K562 (cell line): Measurements from ENCODE around the gene PACS2. TPM values are rescaled to one million over a fixed set of nuclear protein-coding genes. Genes with fewer than 3 reads are reported as not detected.

Experiments
- ATAC-seq: fragments of 200-7000 bp; cut with Tn5 transposase; 3 replicates; pipeline ENCODE4 v1.9.1; 2020; ENCODE audit warnings: moderate library complexity
- BruUV-seq: library from RNA; stranded (reverse); fragments of 400-500 nt; replicated peaks from 2 replicates; lab custom pipeline; 2021; lab: Mats Ljungman, UMichigan
- CTCF ChIA-PET: fragments of 300-600 bp; formaldehyde crosslinking; extraction: SDS; loops from one replicate; lab custom pipeline; 2021; ENCODE audit warnings: low intra/inter-chr PET ratio; lab: Yijun Ruan, JAX
- POLR2A ChIA-PET: fragments of 300-600, 350-650 bp; sonication (Branson Sonifier 250); formaldehyde crosslinking; extraction: SDS; loops from one replicate; lab custom pipeline; 2021; ENCODE audit warnings: antibody characterized with exemption, inconsistent platforms; lab: Yijun Ruan, JAX
- DNase-seq, 4 experiments: peaks; one replicate each; pipeline versions ENCODE4 v3.0.0 to v3.0.0-alpha.2; 2011 to 2018; ENCODE audit warnings: low spot score in 3 of 4, mixed read lengths in 3 of 4; ENCODE audit errors: extremely low read depth in 1 of 4
- FAIRE-seq: peaks from 2 replicates; lab custom pipeline; 2011; peaks lifted over from hg19 to GRCh38; lab: Jason Lieb, UNC
- H2AFZ ChIP-seq: 2 replicates; pipeline ENCODE4 v1.6.0; 2011; ENCODE audit warnings: low read depth, low read length, control low read depth, inconsistent platforms
- H3K27ac ChIP-seq: fragments of 200-600 bp; 3 replicates; pipeline ENCODE4 v1.8.0; 2011; ENCODE audit warnings: low read depth, mild to moderate bottlenecking, control low read depth, inconsistent platforms, low read length, moderate library complexity, mixed read lengths; ENCODE audit errors: extremely low read depth
- H3K27me3 ChIP-seq, 2 experiments: fragments of 300-600 bp in 1 of 2; 2 replicates in 1 of 2; 3 replicates in 1 of 2; pipeline versions ENCODE4 v1.6.0 to v1.8.0; 2011; ENCODE audit warnings: inconsistent platforms in 2 of 2, low read length in 2 of 2, mild to moderate bottlenecking in 1 of 2, mixed read lengths in 1 of 2, moderate library complexity in 1 of 2; ENCODE audit not compliant: control insufficient read depth in 2 of 2, insufficient read depth in 2 of 2
- H3K36me3 ChIP-seq: fragments of 300-600 bp; 3 replicates; pipeline ENCODE4 v1.8.0; 2011; ENCODE audit warnings: mild to moderate bottlenecking, low read length, inconsistent platforms; ENCODE audit not compliant: control insufficient read depth, insufficient read depth
- H3K4me1 ChIP-seq, 2 experiments: fragments of 200-600 bp in 1 of 2; replicated peaks in 1 of 2; 2 replicates in 1 of 2; 3 replicates in 1 of 2; pipeline versions ENCODE4 v1.5.1 to v1.8.0; 2011; ENCODE audit warnings: inconsistent platforms in 2 of 2, low read length in 2 of 2, mild to moderate bottlenecking in 1 of 2, mixed read lengths in 1 of 2, moderate library complexity in 1 of 2; ENCODE audit not compliant: control insufficient read depth in 2 of 2, insufficient read depth in 2 of 2
- H3K4me2 ChIP-seq: 2 replicates; pipeline ENCODE4 v1.6.1; 2011; ENCODE audit warnings: low read length, control low read depth, inconsistent platforms, mixed read lengths; ENCODE audit not compliant: insufficient read depth
- H3K4me3 ChIP-seq: fragments of 200-600 bp; sonication (generic), shearing (Covaris generic); 2 replicates; pipeline ENCODE4 v1.5.1; 2016; ENCODE audit warnings: control low read depth, inconsistent platforms
- H3K79me2 ChIP-seq: fragments of 200-600 bp; 3 replicates; pipeline ENCODE4 v1.8.0; 2011; ENCODE audit warnings: low read length, inconsistent platforms; ENCODE audit not compliant: control insufficient read depth, insufficient read depth
- H3K9ac ChIP-seq, 2 experiments: 2 replicates each; pipeline versions ENCODE4 v1.6.0 to v1.6.1; 2011; ENCODE audit warnings: low read depth in 2 of 2, low read length in 2 of 2, control low read depth in 1 of 2, inconsistent platforms in 1 of 2, mild to moderate bottlenecking in 1 of 2, mixed read lengths in 1 of 2; ENCODE audit not compliant: insufficient read depth in 1 of 2
- H3K9me1 ChIP-seq: one replicate; pipeline ENCODE4 v1.6.0; 2011; ENCODE audit warnings: inconsistent platforms, mild to moderate bottlenecking, low read length, moderate library complexity; ENCODE audit not compliant: control insufficient read depth, insufficient read depth
- H3K9me3 ChIP-seq: replicated peaks from 2 replicates; pipeline ENCODE4 v1.5.1; 2011; ENCODE audit warnings: low read depth, low read length, inconsistent platforms; ENCODE audit not compliant: control insufficient read depth, insufficient read depth
- H4K20me1 ChIP-seq: replicated peaks from 2 replicates; pipeline ENCODE4 v1.6.1; 2011; ENCODE audit warnings: low read length, inconsistent platforms, mixed read lengths; ENCODE audit not compliant: control insufficient read depth, insufficient read depth
- BCLAF1 ChIP-seq, 2 experiments: fragments of 450-650 bp in 1 of 2; IDR thresholded peaks; 2 replicates each; pipeline ENCODE4 v1.6.1; 2011 to 2017; ENCODE audit warnings: low read depth in 2 of 2, antibody characterized with exemption in 1 of 2, borderline replicate concordance in 1 of 2, low read length in 1 of 2, mild to moderate bottlenecking in 1 of 2, mixed read lengths in 1 of 2; ENCODE audit not compliant: control insufficient read depth in 1 of 2
- ZNF146 ChIP-seq: IDR thresholded peaks from one replicate; pipeline ENCODE4 v1.6.1; 2018; ENCODE audit warnings: missing compliant biosample characterization; ENCODE audit not compliant: unreplicated experiment
- WGBS: fragments of 100-300 bp; shearing (Covaris generic); methylation state at CpG from one replicate; pipeline ENCODE4 v1.1.6; 2016; ENCODE audit warnings: low coverage, mixed read lengths; ENCODE audit not compliant: insufficient coverage; ENCODE audit errors: missing lambda C conversion rate; 5-methylcytosine and 5-hydroxymethylcytosine counted together
- in situ Hi-C: fragments of 300-500 bp; cut with MboI; formaldehyde crosslinking; loops from 4 replicates; pipeline ENCODE4 v1.15.0; 2018; ENCODE audit warnings: inconsistent platforms, mixed read lengths
- intact Hi-C: fragments of 100-400 bp; cut with micrococcal nuclease; formaldehyde crosslinking; loops from 2 replicates; pipeline ENCODE4 v1.14.2; 2022
- polyA plus RNA-seq, 8 experiments: library from polyadenylated mRNA; depleted of rRNA in 4 of 8; stranded (reverse) in 5 of 8; unstranded in 3 of 8; fragments of >200 nt; fragmentation: Nextera tagmentation in 2 of 8; fragmentation: Illumina TruSeq in 1 of 8; extraction: Ambion mirVana in 2 of 8; extraction: Trizol in 1 of 8; gene quantifications; 2 replicates each; pipeline versions ENCODE4 v1.2.1 to v1.2.3, GENCODE V29; 2011 to 2014; ENCODE audit warnings: inconsistent platforms in 1 of 8, missing spikeins in 1 of 8
- total RNA-seq, 7 experiments: library from RNA; depleted of rRNA in 6 of 7; stranded (reverse); fragments of >200 nt in 6 of 7; fragmentation: Illumina TruSeq in 2 of 7; extraction: Trizol in 2 of 7; gene quantifications; 2 replicates each; pipeline versions ENCODE4 v1.2.1 to v1.2.3, GENCODE V29; 2011 to 2021; ENCODE audit warnings: low replicate concordance in 1 of 7

Gene PACS2
- total and polyA plus RNA-seq, 9 of the 15 experiments (the other 6 are each of a cell fraction or from before 2014, with no cell fraction given) = 0.11 to 20.8 (median 9.9) TPM

DNA sequence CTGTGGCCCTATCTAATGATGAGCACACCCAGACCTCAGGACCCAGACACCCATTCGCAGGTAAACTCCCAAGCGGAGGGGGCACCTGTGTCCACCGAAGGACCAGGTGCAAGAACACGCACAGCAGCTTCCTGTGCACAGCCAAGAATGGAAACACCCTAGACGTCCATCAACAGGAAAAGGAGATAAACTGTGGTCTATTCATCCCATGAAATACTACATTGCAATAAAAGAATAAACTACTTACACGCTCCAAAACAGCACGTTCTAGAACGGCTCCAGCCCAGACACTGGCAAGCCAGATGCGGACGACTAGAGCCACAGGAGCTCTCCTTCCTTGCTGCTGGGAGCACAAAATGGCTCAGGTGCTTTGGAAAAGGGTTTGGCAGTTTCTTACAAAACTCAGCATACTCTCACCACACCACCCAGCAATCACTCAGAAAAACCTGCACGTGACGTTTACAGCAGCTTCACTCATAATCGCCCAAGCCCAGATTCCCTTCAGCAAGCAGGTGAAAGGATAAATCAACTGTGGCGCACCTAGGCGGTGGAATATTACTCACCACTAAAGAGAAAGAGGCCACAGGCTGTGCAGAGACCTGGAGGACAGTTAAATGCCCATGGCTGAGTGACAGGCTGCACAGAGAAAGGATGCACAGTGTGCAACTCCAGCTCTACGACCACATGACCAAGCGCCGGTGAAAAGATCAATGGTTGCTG, 34.7 kb upstream of the PACS2 start:
- 0 out of 2 replicates have a peak, but pooled peaks cover 4% of the 10 kb centered on the region for H4K20me1 ChIP-seq
- intact Hi-C loops = loop anchor here (5.0 kb wide), 1 partner anchor 78 kb away; no protein-coding TSS in a partner anchor
- peaks cover 3% of the 10 kb centered on the region; the same call in 1 of the 3 replicates for H3K36me3 ChIP-seq
- peaks cover 6% of the 10 kb centered on the region; the same call in 2 of the 3 replicates for H3K79me2 ChIP-seq
- ChIA-PET CTCF (no interaction called here), POLR2A (interaction anchor here (0.6 kb wide), 2 partner anchors 10 to 263 kb away, joined by 3 to 6 read pairs; no protein-coding TSS in a partner anchor)
- no peaks in the 10 kb centered on the region for H3K9me3 ChIP-seq
- DNase-seq (no peak), ATAC-seq (no peak)
- no peak overlapping the region for H3K27ac ChIP-seq
- BruUV-seq = no TSS peak
- 78% methylated on average over 16 of the region's 18 CpGs for WGBS
- TF ChIP-seq BCLAF1 (IDR thresholded peaks at IDR 0.05; ENCODE audit: borderline replicate concordance in 1 of 2, control insufficient read depth in 1 of 2, low read depth in 2 of 2, low read length in 1 of 2) = no peak
- TF ChIP-seq ZNF146 (CRISPR knock-in tag) = peak; percentile 10
- TF ChIP-seq, all 486 proteins: peak for 1
- Histone ChIP-seq H3K4me3 (no peak overlapping the region), H3K27me3 (no peaks in the 10 kb centered on the region), H3K4me2 (no peak overlapping the region), H3K9ac (no peak overlapping the region), H3K9me1 (no peaks in the 10 kb centered on the region), H3K4me1 (peaks cover 0 to 13% of the 10 kb centered on the region in 2 experiments; a peak in 2 of 5 replicates), H2AFZ (no peak overlapping the region)
- in situ Hi-C loops = loop anchor here (10.0 kb wide), 1 partner anchor 185 kb away; no protein-coding TSS in a partner anchor
- no peak for FAIRE-seq
